ENCODE results near the gene ADORA2B. TPM values are rescaled to one million over a fixed set of nuclear protein-coding genes. Genes with fewer than 3 reads are reported as not detected.

Gene ADORA2B
- total RNA-seq, 2 experiments from 2014 or later = 0.13 to 0.40 TPM

GRCh38 chr17:16023881-16024280, 79.0 kb downstream of the ADORA2B start:
- no peaks in the 10 kb centered on the region for H3K9me3 Mint-ChIP-seq
- H3K4me1 Mint-ChIP-seq = peaks cover 27% of the 10 kb centered on the region
- H3K27me3 Mint-ChIP-seq = no peaks in the 10 kb centered on the region
- H3K4me3 Mint-ChIP-seq = no peak overlapping the region
- CTCF ChIA-PET = interaction anchor here (0.7 kb wide), 1 partner anchor 80 kb away, joined by 3 read pairs; the partner anchor contains the start of gene ADORA2B
- POLR2A ChIA-PET = interaction anchor here (0.6 to 1.1 kb wide), 4 partner anchors 19 to 192 kb away, joined by 3 to 5 read pairs (median 3); partner anchors contain the start of genes NCOR1, PIGL, TTC19 and ZSWIM7
- peaks cover 81% of the 10 kb centered on the region for H3K36me3 Mint-ChIP-seq (ENCODE audit: low read depth)
- DNase-seq = no peak
- no peak overlapping the region for H3K27ac Mint-ChIP-seq

GRCh38 chr17:16025202-16025601, 80.3 kb downstream of the ADORA2B start:
- no peaks in the 10 kb centered on the region for H3K9me3 Mint-ChIP-seq
- peaks cover 34% of the 10 kb centered on the region for H3K4me1 Mint-ChIP-seq
- POLR2A ChIA-PET = no interaction called here
- peaks cover 83% of the 10 kb centered on the region for H3K36me3 Mint-ChIP-seq (ENCODE audit: low read depth)
- no peaks in the 10 kb centered on the region for H3K27me3 Mint-ChIP-seq
- no peak overlapping the region for H3K27ac Mint-ChIP-seq
- DNase-seq = no peak
- CTCF ChIA-PET = no interaction called here
- no peak overlapping the region for H3K4me3 Mint-ChIP-seq

Other genes starting within 250 kb of the ADORA2B start
- 10 to 100 TPM; 18.1 to 20.0 TPM for gene ZNF286A, start 245.4 kb upstream of the ADORA2B start, total RNA-seq
- gene TBC1D26, start 212.8 kb upstream of the ADORA2B start, total RNA-seq = not detected
- 10 to 100 TPM in 1 of 2 experiments, 1 to 10 TPM in 1; 7.2 to 10.1 TPM for gene ZSWIM7, start 54.6 kb downstream of the ADORA2B start, total RNA-seq
- 10 to 100 TPM; 22.7 to 25.6 TPM for gene TTC19, start 54.7 kb downstream of the ADORA2B start, total RNA-seq

Data from activated CD4-positive, alpha-beta memory T cell treated with anti-CD3 and anti-CD28 coated beads, Interleukin-2, amount 10 ng/mL, durations not matched to agents 7 days and 5 days (primary cell).